ENCODE data around the gene PRRC2B. TPM values are rescaled to one million over a fixed set of nuclear protein-coding genes. Genes with fewer than 3 reads are reported as not detected.
"Not testable (repeated sequence)": the region's sequence is repeated elsewhere in the genome, so short reads cannot be mapped to it uniquely, and the experiment has no call there.

The PRRC2B gene
- total RNA-seq, 1 experiment from 2014 or later = 170 TPM

DNA sequence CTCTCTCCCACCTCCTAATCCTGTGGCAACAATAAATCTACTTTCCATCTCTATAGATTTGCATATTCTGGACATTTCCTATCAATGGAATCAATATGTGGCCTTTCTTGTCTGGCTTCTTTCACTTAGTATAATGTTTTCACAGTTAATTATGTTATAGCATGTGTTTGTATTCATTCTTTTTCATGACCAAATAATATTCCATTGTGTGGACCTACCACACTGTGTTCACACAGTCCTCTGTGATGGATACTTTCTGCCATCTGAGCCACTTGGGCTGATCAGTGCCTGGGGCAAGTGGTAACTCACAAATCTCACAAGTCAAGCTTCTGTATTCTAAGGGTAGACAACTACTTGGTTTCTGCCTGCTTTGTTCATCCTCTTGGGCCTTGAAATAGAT, 60.1 kb downstream of the PRRC2B start:
- no TSS peak for BruUV-seq (replicated peaks)
- H3K9me3 ChIP-seq (ENCODE audit: control insufficient read depth in 1 of 2, insufficient read depth in 1 of 2, low read depth in 1 of 2, low read length in 2 of 2) = no peaks in the 10 kb centered on the region
- no peak overlapping the region for H3K27ac ChIP-seq (ENCODE audit: low read depth, low read length)
- H4K20me1 ChIP-seq (ENCODE audit: insufficient read depth) = 0 out of 2 replicates have a peak, but pooled peaks cover 4% of the 10 kb centered on the region
- POLR2A ChIA-PET = no interaction called here
- peaks cover 78% of the 10 kb centered on the region for H3K79me2 ChIP-seq (ENCODE audit: insufficient read depth, low read length)
- RAD21 ChIA-PET (ENCODE audit: low non-redundant PET in 1 of 2, low total read pairs in 2 of 2, uncharacterized antibody in 2 of 2, unreplicated experiment in 2 of 2) = no interaction called here
- intact Hi-C loops (cut with micrococcal nuclease) = no loop called here
- peaks cover 43 to 52% of the 10 kb centered on the region in 2 experiments for H3K36me3 ChIP-seq (ENCODE audit: control insufficient read depth in 1 of 2, insufficient read depth in 2 of 2, low read length in 2 of 2)
- no peak overlapping the region for H3K9ac ChIP-seq (ENCODE audit: low read length)
- ATAC-seq (no peak), DNase-seq (ENCODE audit: low read depth, low spot score) (no peak)
- H2AFZ ChIP-seq (ENCODE audit: low read depth, low read length, poor library complexity, severe bottlenecking) = no peak overlapping the region
- no peaks in the 10 kb centered on the region for H3K4me1 ChIP-seq (ENCODE audit: control insufficient read depth in 1 of 2, insufficient read depth in 2 of 2, low read length in 2 of 2)
- no peaks in the 10 kb centered on the region for H3K27me3 ChIP-seq (ENCODE audit: insufficient read depth, low read length)
- no peak overlapping the region for H3K4me2 ChIP-seq (ENCODE audit: low read length)
- TF ChIP-seq SRF (IDR thresholded peaks at IDR 0.05; ENCODE audit: low read depth) (no peak), EGR1 (IDR thresholded peaks at IDR 0.05; ENCODE audit: low read depth) (no peak)
- H3K4me3 ChIP-seq (replicated peaks in 1 of 2; ENCODE audit: low read depth in 1 of 2, low read length in 2 of 2) = no peak overlapping the region
- H3K9me2 ChIP-seq (ENCODE audit: insufficient read depth) = no peaks in the 10 kb centered on the region
- CTCF ChIA-PET = no interaction called here

DNA sequence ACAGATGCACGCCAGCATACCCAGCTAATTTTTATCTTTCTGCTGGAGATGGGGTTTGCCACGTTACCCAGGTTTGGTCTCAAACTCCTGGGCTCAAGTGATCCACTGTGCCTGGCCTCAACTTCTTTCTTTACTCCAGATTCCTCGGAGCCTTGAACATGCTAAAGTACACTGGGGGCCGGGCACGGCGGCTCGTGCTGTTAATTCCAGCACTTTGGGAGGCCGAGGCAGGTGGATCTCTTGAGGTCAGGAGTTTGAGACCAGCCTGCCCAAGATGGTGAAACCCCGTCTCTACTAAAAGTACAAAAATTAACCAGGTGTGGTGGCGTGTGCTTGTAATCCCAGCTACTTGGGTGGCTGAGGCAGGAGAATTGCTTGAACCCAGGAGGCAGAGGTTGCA, 61.8 kb downstream of the PRRC2B start:
- intact Hi-C loops (cut with micrococcal nuclease) = not testable (repeated sequence)

DNA sequence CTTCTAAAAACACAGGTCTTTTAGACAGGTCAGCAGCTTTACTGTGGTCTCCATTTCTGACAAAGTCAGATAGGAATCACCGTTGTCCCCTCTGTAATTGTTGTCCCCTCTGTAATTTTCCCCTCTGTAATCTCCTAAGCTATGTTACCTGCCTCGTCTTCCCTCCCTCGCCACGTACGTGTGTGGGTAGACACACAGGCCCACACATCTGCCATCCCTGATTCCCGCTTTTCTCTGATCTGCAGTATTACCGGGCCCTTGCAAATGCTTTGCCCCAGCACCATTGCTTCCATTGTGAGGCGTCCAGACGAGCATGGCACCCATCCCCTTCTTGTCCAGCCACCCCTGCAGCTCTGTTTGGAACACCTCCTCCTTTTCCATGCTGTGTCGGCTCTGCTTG, 63.9 kb downstream of the PRRC2B start:
- H3K9me3 ChIP-seq (ENCODE audit: control insufficient read depth in 1 of 2, insufficient read depth in 1 of 2, low read depth in 1 of 2, low read length in 2 of 2) = no peaks in the 10 kb centered on the region
- ChIA-PET POLR2A (interaction anchor here (0.6 kb wide), 1 partner anchor 450 kb away, joined by 3 read pairs; no protein-coding TSS in a partner anchor), RAD21 (ENCODE audit: low non-redundant PET in 1 of 2, low total read pairs in 2 of 2, uncharacterized antibody in 2 of 2, unreplicated experiment in 2 of 2) (no interaction called here), CTCF (no interaction called here)
- H3K27me3 ChIP-seq (ENCODE audit: insufficient read depth, low read length) = no peaks in the 10 kb centered on the region
- no peak overlapping the region for H3K9ac ChIP-seq (ENCODE audit: low read length)
- H3K4me1 ChIP-seq (ENCODE audit: control insufficient read depth in 1 of 2, insufficient read depth in 2 of 2, low read length in 2 of 2) = no peaks in the 10 kb centered on the region
- no TSS peak for BruUV-seq (replicated peaks)
- no peaks in the 10 kb centered on the region for H3K9me2 ChIP-seq (ENCODE audit: insufficient read depth)
- peaks cover under 1% of the 10 kb centered on the region; the same call in 1 of the 2 replicates for H4K20me1 ChIP-seq (ENCODE audit: insufficient read depth)
- H3K36me3 ChIP-seq (ENCODE audit: control insufficient read depth in 1 of 2, insufficient read depth in 2 of 2, low read length in 2 of 2) = peaks cover 56 to 61% of the 10 kb centered on the region in 2 experiments
- DNase-seq (ENCODE audit: low read depth, low spot score) (no peak), ATAC-seq (no peak)
- no peak overlapping the region for H3K4me2 ChIP-seq (ENCODE audit: low read length)
- no peak overlapping the region for H2AFZ ChIP-seq (ENCODE audit: low read depth, low read length, poor library complexity, severe bottlenecking)
- no peak overlapping the region for H3K27ac ChIP-seq (ENCODE audit: low read depth, low read length)
- peaks cover 77% of the 10 kb centered on the region for H3K79me2 ChIP-seq (ENCODE audit: insufficient read depth, low read length)
- TF ChIP-seq, protein P1, sequence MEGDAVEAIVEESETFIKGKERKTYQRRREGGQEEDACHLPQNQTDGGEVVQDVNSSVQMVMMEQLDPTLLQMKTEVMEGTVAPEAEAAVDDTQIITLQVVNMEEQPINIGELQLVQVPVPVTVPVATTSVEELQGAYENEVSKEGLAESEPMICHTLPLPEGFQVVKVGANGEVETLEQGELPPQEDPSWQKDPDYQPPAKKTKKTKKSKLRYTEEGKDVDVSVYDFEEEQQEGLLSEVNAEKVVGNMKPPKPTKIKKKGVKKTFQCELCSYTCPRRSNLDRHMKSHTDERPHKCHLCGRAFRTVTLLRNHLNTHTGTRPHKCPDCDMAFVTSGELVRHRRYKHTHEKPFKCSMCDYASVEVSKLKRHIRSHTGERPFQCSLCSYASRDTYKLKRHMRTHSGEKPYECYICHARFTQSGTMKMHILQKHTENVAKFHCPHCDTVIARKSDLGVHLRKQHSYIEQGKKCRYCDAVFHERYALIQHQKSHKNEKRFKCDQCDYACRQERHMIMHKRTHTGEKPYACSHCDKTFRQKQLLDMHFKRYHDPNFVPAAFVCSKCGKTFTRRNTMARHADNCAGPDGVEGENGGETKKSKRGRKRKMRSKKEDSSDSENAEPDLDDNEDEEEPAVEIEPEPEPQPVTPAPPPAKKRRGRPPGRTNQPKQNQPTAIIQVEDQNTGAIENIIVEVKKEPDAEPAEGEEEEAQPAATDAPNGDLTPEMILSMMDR (IDR thresholded peaks at IDR 0.05 in 2 of 3, conservative IDR thresholded peaks at IDR 0.05 in 1 of 3; ENCODE audit: borderline replicate concordance in 1 of 3, insufficient read depth in 1 of 3, low read depth in 2 of 3, low read length in 2 of 3) = no peak
- TF ChIP-seq POLR2AphosphoS5 (IDR thresholded peaks at IDR 0.05; ENCODE audit: low read depth, low read length) = no peak
- no peak for TF ChIP-seq JUND (IDR thresholded peaks at IDR 0.05)
- TF ChIP-seq SIN3A (IDR thresholded peaks at IDR 0.05; ENCODE audit: low read depth) = no peak
- TF ChIP-seq ZFX (IDR thresholded peaks at IDR 0.05) = no peak
- TF ChIP-seq EGR1 (IDR thresholded peaks at IDR 0.05; ENCODE audit: low read depth) = no peak
- no peak for TF ChIP-seq ELF1 (IDR thresholded peaks at IDR 0.05; ENCODE audit: borderline replicate concordance, low read depth)
- intact Hi-C loops (cut with micrococcal nuclease) = no loop called here
- H3K4me3 ChIP-seq (replicated peaks in 1 of 2; ENCODE audit: low read depth in 1 of 2, low read length in 2 of 2) = no peak overlapping the region

More for the DNA sequence above, 61.8 kb downstream of the PRRC2B start:
- H3K9ac ChIP-seq (ENCODE audit: low read length); H3K4me1 ChIP-seq (ENCODE audit: control insufficient read depth in 1 of 2, insufficient read depth in 2 of 2, low read length in 2 of 2); H3K9me3 ChIP-seq (ENCODE audit: control insufficient read depth in 1 of 2, insufficient read depth in 1 of 2, low read depth in 1 of 2, low read length in 2 of 2); RAD21 ChIA-PET (ENCODE audit: low non-redundant PET in 1 of 2, low total read pairs in 2 of 2, uncharacterized antibody in 2 of 2, unreplicated experiment in 2 of 2); H2AFZ ChIP-seq (ENCODE audit: low read depth, low read length, poor library complexity, severe bottlenecking); H3K27ac ChIP-seq (ENCODE audit: low read depth, low read length); DNase-seq (ENCODE audit: low read depth, low spot score); POLR2A ChIA-PET; H4K20me1 ChIP-seq (ENCODE audit: insufficient read depth); BruUV-seq (replicated peaks); H3K9me2 ChIP-seq (ENCODE audit: insufficient read depth); H3K4me3 ChIP-seq (replicated peaks in 1 of 2; ENCODE audit: low read depth in 1 of 2, low read length in 2 of 2); H3K4me2 ChIP-seq (ENCODE audit: low read length); H3K27me3 ChIP-seq (ENCODE audit: insufficient read depth, low read length); ATAC-seq: not testable (repeated sequence)
- H3K79me2 ChIP-seq (ENCODE audit: insufficient read depth, low read length) = peaks cover 78% of the 10 kb centered on the region
- H3K36me3 ChIP-seq (ENCODE audit: control insufficient read depth in 1 of 2, insufficient read depth in 2 of 2, low read length in 2 of 2) = peaks cover 54 to 62% of the 10 kb centered on the region in 2 experiments
- CTCF ChIA-PET = interaction anchor here (0.7 kb wide), 1 partner anchor 1356 kb away, joined by 3 read pairs; no protein-coding TSS in a partner anchor

All from HCT116 (cell line).